ENCODE measurements around the gene TPPP2. TPM values are rescaled to one million over a fixed set of nuclear protein-coding genes. Genes with fewer than 3 reads are reported as not detected.
A peak's percentile ranks its signal among the peaks of the same experiment; 100 is the strongest.

Gene TPPP2
- total and polyA plus RNA-seq, 9 of the 15 experiments (the other 6 are each of a cell fraction or from before 2014, with no cell fraction given): 0.18 TPM; not detected in 8

- no peak for TF ChIP-seq CBX3 (IDR thresholded peaks at IDR 0.05; ENCODE audit: borderline replicate concordance in 1 of 2, low read length in 2 of 2)
- TF ChIP-seq RBFOX2 (IDR thresholded peaks at IDR 0.05; ENCODE audit: low read depth, low read length): peak; percentile 84
- TF ChIP-seq SRSF1 (IDR thresholded peaks at IDR 0.05; ENCODE audit: low read depth, low read length): no peak
- TF ChIP-seq E2F5 (CRISPR knock-in tag; IDR thresholded peaks at IDR 0.05): no peak
- TF ChIP-seq PCBP2 (IDR thresholded peaks at IDR 0.05; ENCODE audit: low read depth, low read length, poor library complexity, severe bottlenecking): no peak
- TF ChIP-seq ZNF121 (CRISPR knock-in tag; conservative IDR thresholded peaks at IDR 0.05): no peak
- peak; percentile 76 for TF ChIP-seq ZFX (CRISPR knock-in tag; IDR thresholded peaks at IDR 0.05)
- TF ChIP-seq CBFA2T3 (IDR thresholded peaks at IDR 0.05): no peak
- no peak for TF ChIP-seq PTRF (tag; IDR thresholded peaks at IDR 0.05)
- TF ChIP-seq BMI1 (IDR thresholded peaks at IDR 0.05; ENCODE audit: low read length): no peak
- TF ChIP-seq, protein P1, sequence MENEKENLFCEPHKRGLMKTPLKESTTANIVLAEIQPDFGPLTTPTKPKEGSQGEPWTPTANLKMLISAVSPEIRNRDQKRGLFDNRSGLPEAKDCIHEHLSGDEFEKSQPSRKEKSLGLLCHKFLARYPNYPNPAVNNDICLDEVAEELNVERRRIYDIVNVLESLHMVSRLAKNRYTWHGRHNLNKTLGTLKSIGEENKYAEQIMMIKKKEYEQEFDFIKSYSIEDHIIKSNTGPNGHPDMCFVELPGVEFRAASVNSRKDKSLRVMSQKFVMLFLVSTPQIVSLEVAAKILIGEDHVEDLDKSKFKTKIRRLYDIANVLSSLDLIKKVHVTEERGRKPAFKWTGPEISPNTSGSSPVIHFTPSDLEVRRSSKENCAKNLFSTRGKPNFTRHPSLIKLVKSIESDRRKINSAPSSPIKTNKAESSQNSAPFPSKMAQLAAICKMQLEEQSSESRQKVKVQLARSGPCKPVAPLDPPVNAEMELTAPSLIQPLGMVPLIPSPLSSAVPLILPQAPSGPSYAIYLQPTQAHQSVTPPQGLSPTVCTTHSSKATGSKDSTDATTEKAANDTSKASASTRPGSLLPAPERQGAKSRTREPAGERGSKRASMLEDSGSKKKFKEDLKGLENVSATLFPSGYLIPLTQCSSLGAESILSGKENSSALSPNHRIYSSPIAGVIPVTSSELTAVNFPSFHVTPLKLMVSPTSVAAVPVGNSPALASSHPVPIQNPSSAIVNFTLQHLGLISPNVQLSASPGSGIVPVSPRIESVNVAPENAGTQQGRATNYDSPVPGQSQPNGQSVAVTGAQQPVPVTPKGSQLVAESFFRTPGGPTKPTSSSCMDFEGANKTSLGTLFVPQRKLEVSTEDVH (IDR thresholded peaks at IDR 0.05; ENCODE audit: low read depth, partially characterized antibody): peak; percentile 59
- TF ChIP-seq, protein P2, sequence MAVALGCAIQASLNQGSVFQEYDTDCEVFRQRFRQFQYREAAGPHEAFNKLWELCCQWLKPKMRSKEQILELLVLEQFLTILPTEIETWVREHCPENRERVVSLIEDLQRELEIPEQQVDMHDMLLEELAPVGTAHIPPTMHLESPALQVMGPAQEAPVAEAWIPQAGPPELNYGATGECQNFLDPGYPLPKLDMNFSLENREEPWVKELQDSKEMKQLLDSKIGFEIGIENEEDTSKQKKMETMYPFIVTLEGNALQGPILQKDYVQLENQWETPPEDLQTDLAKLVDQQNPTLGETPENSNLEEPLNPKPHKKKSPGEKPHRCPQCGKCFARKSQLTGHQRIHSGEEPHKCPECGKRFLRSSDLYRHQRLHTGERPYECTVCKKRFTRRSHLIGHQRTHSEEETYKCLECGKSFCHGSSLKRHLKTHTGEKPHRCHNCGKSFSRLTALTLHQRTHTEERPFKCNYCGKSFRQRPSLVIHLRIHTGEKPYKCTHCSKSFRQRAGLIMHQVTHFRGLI (CRISPR knock-in tag; IDR thresholded peaks at IDR 0.05): no peak
- TF ChIP-seq TCF15 (CRISPR knock-in tag; IDR thresholded peaks at IDR 0.05): no peak
- TF ChIP-seq NUFIP1 (IDR thresholded peaks at IDR 0.05; ENCODE audit: partially characterized antibody): no peak
- no peak for TF ChIP-seq BACH1 (tag; IDR thresholded peaks at IDR 0.05)
- TF ChIP-seq CEBPG (CRISPR knock-in tag; IDR thresholded peaks at IDR 0.05): no peak
- TF ChIP-seq CEBPG (tag; conservative IDR thresholded peaks at IDR 0.05 in 1 of 2, IDR thresholded peaks at IDR 0.05 in 1 of 2): no peak
- TF ChIP-seq ZBED1 (IDR thresholded peaks at IDR 0.05): no peak
- peak; percentile 72 to 73 for TF ChIP-seq SIX5 (IDR thresholded peaks at IDR 0.05; ENCODE audit: borderline replicate concordance in 1 of 2, insufficient read depth in 1 of 2, low read depth in 1 of 2, low read length in 2 of 2)
- TF ChIP-seq MBD1 (CRISPR knock-in tag; IDR thresholded peaks at IDR 0.05): no peak
- TF ChIP-seq COPS2 (conservative IDR thresholded peaks at IDR 0.05): no peak
- peak; percentile 74; the same call in 1 of the 2 replicates for TF ChIP-seq SUPT5H (IDR thresholded peaks at IDR 0.05)
Observed at GRCh38 chr14:20989787-20990600, 40.0 kb upstream of the TPPP2 start, which contains the start of gene METTL17 (continued).

Data from K562 (cell line).